ENCODE data around the gene RRP9.

Gene RRP9

GRCh38 chr3:51888463-51889105 lies 53.1 kb downstream of the RRP9 start:
- DNase-seq = no peak
- intact Hi-C loops (cut with DNase I; ENCODE audit: low total_unique reads) = no loop called here
- no peak for TF ChIP-seq CTCF (IDR thresholded peaks at IDR 0.05)

GRCh38 chr3:51887620-51888019 lies 54.1 kb downstream of the RRP9 start:
- Histone ChIP-seq H3K36me3 (no peaks in the 10 kb centered on the region), H3K4me3 (no peak overlapping the region), H3K27ac (no peak overlapping the region), H3K4me1 (no peaks in the 10 kb centered on the region), H3K9me3 (no peaks in the 10 kb centered on the region), H3K27me3 (peaks cover 0 to 6% of the 10 kb centered on the region in 2 donors)
- TF ChIP-seq CTCF (IDR thresholded peaks at IDR 0.05) = no peak
- intact Hi-C loops (cut with DNase I; ENCODE audit: low total_unique reads) = no loop called here
- no peak for DNase-seq

More at GRCh38 chr3:51888463-51889105, 53.1 kb downstream of the RRP9 start:
- H3K4me3 ChIP-seq = no peak overlapping the region
- H3K9me3 ChIP-seq = no peaks in the 10 kb centered on the region
- peaks cover 0 to 6% of the 10 kb centered on the region in 2 donors for H3K27me3 ChIP-seq
- no peaks in the 10 kb centered on the region for H3K4me1 ChIP-seq
- H3K36me3 ChIP-seq = no peaks in the 10 kb centered on the region
- H3K27ac ChIP-seq = no peak overlapping the region

DNA sequence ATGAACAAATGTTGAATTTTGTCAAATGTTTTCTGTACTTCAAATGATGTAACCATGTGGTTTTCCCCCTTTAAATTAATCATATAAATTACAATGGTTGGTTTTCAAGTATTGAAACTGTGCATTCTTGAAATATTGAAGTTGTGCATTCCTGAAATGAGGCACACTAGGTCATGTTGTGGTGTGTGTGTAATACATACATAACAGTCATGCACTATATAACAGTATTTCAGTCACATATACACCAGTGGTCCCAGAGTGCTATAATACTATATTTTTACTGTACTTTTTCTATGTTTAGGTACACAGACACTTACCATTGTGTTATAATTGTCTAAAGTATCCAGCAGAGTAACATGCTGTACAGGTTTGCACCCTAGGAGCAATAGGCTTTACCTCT lies 55.3 kb downstream of the RRP9 start:
- Histone ChIP-seq H3K27me3 (peaks cover 0 to 6% of the 10 kb centered on the region in 2 donors), H3K4me3 (no peak overlapping the region)

More for the DNA sequence above, 55.3 kb downstream of the RRP9 start:
- Histone ChIP-seq H3K9me3 (no peaks in the 10 kb centered on the region), H3K36me3 (no peaks in the 10 kb centered on the region), H3K27ac (no peak overlapping the region), H3K4me1 (no peaks in the 10 kb centered on the region)
- TF ChIP-seq CTCF (IDR thresholded peaks at IDR 0.05) = no peak
- DNase-seq = no peak
- intact Hi-C loops (cut with DNase I; ENCODE audit: low total_unique reads) = no loop called here

Measured in tibial artery (tissue), 4 donors.